ENCODE results near the gene ESR1. TPM values are rescaled to one million over a fixed set of nuclear protein-coding genes. Genes with fewer than 3 reads are reported as not detected.

Gene ESR1
- total RNA-seq, 4 donors from 2014 or later: 2.1 to 6.9 (median 5.2) TPM

DNA sequence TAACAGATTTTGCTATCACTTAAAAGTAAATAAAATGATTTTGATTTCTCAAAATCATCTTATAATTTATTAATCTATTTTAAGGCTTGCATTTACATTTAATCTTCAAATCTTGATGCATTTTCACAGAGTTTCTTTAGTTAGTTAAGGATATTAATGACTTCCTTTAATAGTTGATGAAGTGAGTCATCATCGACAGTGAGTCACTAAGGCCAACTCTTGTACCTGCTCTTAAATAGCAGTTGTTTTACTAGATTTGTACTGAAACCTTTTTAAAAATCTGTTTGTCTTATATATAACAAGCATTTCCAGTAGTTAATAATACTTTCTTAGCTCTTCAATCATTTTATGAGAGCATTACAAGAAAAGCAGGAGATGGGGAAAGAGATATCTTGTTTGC is 191.7 kb downstream of the ESR1 start:
- Histone ChIP-seq H3K27me3 (no peaks in the 10 kb centered on the region), H3K9me3 (no peaks in the 10 kb centered on the region), H3K36me3 (no peaks in the 10 kb centered on the region), H3K4me1 (no peaks in the 10 kb centered on the region), H3K4me3 (no peak overlapping the region), H3K27ac (no peak overlapping the region)
- DNase-seq (ENCODE audit: low spot score in 2 of 2): no peak
- TF ChIP-seq, protein P1, sequence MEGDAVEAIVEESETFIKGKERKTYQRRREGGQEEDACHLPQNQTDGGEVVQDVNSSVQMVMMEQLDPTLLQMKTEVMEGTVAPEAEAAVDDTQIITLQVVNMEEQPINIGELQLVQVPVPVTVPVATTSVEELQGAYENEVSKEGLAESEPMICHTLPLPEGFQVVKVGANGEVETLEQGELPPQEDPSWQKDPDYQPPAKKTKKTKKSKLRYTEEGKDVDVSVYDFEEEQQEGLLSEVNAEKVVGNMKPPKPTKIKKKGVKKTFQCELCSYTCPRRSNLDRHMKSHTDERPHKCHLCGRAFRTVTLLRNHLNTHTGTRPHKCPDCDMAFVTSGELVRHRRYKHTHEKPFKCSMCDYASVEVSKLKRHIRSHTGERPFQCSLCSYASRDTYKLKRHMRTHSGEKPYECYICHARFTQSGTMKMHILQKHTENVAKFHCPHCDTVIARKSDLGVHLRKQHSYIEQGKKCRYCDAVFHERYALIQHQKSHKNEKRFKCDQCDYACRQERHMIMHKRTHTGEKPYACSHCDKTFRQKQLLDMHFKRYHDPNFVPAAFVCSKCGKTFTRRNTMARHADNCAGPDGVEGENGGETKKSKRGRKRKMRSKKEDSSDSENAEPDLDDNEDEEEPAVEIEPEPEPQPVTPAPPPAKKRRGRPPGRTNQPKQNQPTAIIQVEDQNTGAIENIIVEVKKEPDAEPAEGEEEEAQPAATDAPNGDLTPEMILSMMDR (IDR thresholded peaks at IDR 0.05): no peak
- TF ChIP-seq EP300 (IDR thresholded peaks at IDR 0.05): no peak
- no peak for TF ChIP-seq POLR2A (IDR thresholded peaks at IDR 0.05)
- 70 to 83% methylated on average over 1 of the region's 1 CpG for WGBS, 2 donors

DNA sequence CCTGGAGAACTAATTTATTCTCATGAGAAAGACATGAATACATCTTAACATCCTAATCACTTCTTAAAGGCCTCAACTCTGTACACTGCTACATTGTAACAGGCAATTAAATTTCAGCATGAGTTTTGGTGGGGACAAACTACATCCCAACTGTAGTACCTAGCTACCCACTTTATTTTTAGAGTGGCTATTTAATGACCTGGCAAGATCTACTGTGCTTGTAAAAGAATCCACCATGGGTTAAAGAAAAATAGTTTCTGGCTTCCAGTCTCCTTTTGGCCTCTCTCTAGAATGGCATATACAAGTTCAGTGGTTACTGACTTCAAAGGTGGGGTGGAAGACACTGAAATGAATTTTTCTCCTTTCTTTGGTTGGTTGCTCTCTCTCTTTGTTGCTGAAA is 193.9 kb downstream of the ESR1 start:
- H3K9me3 ChIP-seq: no peaks in the 10 kb centered on the region
- H3K4me3 ChIP-seq: no peak overlapping the region
- TF ChIP-seq, protein P1 (IDR thresholded peaks at IDR 0.05): no peak
- no peak for TF ChIP-seq POLR2A (IDR thresholded peaks at IDR 0.05)
- TF ChIP-seq EP300 (IDR thresholded peaks at IDR 0.05): no peak
- no peak overlapping the region for H3K27ac ChIP-seq
- H3K36me3 ChIP-seq: no peaks in the 10 kb centered on the region
- no peaks in the 10 kb centered on the region for H3K4me1 ChIP-seq
- no peaks in the 10 kb centered on the region for H3K27me3 ChIP-seq
- no peak for DNase-seq (ENCODE audit: low spot score in 2 of 2)

DNA sequence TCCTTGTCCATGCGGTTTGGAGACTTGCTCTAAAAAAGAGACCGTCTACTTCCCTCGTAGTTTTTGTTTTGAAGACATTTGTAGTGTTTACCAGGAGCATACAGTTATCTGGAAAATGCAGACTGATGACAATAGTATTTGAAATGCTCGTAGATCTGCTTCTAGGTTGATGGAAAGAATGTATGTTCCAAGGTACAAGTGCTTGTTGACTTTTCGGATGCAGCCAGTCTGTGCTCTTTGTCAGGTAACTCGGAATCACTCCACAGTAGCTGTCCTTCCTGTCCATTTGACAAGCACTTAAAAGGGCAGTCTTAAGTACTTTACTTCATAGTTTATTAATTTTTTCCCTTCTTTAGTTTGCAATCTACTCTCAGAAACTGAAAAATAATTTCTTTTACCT is 194.8 kb downstream of the ESR1 start:
- H3K4me1 ChIP-seq: no peaks in the 10 kb centered on the region
- no peak overlapping the region for H3K4me3 ChIP-seq
- H3K36me3 ChIP-seq: no peaks in the 10 kb centered on the region
- no peaks in the 10 kb centered on the region for H3K9me3 ChIP-seq
- no peak overlapping the region for H3K27ac ChIP-seq
- no peak for DNase-seq (ENCODE audit: low spot score in 2 of 2)
- 90 to 92% methylated on average over 6 of the region's 6 CpGs for WGBS, 2 donors
- TF ChIP-seq, protein P1 (IDR thresholded peaks at IDR 0.05): no peak
- TF ChIP-seq EP300 (IDR thresholded peaks at IDR 0.05) (no peak), POLR2A (IDR thresholded peaks at IDR 0.05) (no peak)
- no peaks in the 10 kb centered on the region for H3K27me3 ChIP-seq

DNA sequence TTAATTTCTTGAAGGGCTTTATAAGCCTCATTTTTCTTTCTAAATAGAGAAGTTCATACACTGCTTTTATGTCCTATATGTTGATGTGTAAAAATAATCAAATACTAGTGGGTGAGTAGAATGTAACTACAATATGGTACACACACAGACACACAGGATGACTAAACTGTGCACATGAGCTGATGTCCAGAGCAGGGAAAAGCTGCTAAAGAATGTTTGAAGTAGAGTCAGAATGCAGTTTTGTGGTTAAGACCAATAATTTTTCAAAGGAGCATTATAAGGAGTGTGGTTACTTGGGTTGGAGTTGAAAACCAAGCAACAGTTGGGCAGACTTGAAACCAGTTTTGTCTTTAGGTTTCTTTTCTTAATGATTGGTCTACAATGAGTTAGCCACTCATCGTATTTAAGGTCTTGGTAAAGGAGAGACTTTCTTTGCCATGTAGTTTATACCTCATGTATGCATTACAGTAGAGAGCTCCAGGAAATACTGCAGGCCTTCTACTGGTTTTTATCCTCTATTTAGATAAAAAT is 196.6 kb downstream of the ESR1 start:
- WGBS, 2 donors: 86 to 91% methylated on average over 1 of the region's 1 CpG
- no peak for DNase-seq (ENCODE audit: low spot score in 2 of 2)
- Histone ChIP-seq H3K27ac (no peak overlapping the region), H3K4me1 (no peaks in the 10 kb centered on the region), H3K27me3 (no peaks in the 10 kb centered on the region), H3K9me3 (no peaks in the 10 kb centered on the region), H3K4me3 (no peak overlapping the region), H3K36me3 (no peaks in the 10 kb centered on the region)
- TF ChIP-seq EP300 (IDR thresholded peaks at IDR 0.05) (no peak), POLR2A (IDR thresholded peaks at IDR 0.05) (no peak)
- TF ChIP-seq, protein P1 (IDR thresholded peaks at IDR 0.05): no peak

DNA sequence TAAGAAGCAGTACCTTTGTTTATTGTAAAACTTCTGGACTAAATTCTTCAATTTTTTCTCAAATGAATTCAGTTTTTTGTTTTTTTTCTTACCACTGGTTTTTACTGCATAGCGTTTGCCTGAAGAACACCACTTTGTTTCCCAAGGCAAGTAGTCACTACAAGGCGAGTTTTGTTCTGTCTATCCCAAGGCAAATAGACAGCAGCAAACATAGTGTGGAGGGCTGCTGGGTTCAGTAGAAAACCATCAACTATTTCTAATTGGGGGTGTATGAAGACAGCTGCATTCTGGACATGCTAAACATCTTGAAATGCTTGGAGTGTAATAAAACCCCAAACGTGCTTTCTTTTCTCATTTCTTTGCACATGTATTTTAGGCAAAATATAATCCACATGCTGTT is 197.4 kb downstream of the ESR1 start:
- Histone ChIP-seq H3K36me3 (no peaks in the 10 kb centered on the region), H3K9me3 (no peaks in the 10 kb centered on the region), H3K27me3 (no peaks in the 10 kb centered on the region), H3K27ac (no peak overlapping the region), H3K4me1 (no peaks in the 10 kb centered on the region), H3K4me3 (no peak overlapping the region)
- TF ChIP-seq, protein P1 (IDR thresholded peaks at IDR 0.05): no peak
- no peak for TF ChIP-seq EP300 (IDR thresholded peaks at IDR 0.05)
- TF ChIP-seq POLR2A (IDR thresholded peaks at IDR 0.05): no peak
- DNase-seq (ENCODE audit: low spot score in 2 of 2): no peak
- WGBS, 2 donors: 19 to 23% methylated on average over 3 of the region's 3 CpGs

All from tibial nerve (tissue), 4 donors.